ENCODE measurements around the gene SLC4A1.
A peak's percentile ranks its signal among the peaks of the same experiment; 100 is the strongest.

Gene SLC4A1

DNA sequence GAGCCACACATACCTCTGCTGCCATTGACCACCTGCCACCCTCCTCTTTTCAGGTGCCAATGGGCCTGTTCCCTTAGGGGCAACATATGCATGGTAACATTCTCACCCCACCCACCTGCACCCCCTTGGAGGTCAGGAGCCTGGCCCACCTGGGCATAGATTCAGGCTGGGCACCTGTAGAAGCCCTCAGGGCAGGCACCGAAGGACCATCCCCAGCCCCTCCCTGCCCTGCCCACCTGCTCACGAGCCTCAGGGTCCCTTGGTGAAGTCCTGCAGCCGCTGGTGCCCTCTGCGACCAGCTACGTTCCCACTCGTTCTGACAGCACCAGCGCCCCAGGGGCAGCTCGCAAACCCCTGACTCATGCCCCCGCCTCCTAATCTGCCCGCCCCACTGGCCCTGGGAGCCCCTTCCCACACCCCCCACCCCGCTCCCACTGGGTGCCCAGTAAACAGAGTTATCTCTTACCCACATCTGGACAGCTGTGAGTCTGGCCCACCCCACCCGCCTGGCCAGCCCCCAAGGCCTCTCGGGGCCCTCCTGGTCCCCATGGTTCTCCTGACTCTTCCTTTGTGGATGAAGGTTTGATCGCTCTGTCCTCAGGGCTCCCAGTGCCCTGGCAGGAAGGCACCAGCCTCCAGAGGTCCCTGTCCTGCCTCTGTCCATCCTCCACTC is at the start of gene SLC4A1:
SLC4A1 (minus strand) TSS at position 318 of the 673 bp plus-strand sequence. CDS start 5,269 bp downstream, outside the sequence.
- no peak for DNase-seq (ENCODE audit: low spot score)

DNA sequence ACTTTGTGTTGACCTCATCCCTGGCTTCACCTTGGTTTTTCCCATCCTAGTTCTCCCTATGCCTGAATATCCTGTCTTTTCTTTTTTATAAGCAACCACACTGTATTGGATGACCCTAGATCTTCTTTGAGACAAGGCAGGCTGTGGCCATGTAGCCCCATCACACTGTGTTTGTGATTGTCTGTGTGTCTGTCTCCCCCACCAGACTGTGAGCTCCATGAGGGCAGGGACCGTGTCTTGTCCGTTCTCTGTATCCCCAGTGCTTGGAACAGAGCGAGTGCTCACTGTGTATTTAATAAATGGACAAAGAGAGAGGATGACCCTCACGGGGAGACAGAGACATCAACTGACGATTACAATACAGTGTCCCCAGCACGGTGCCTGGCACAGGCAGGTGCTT is 49.6 kb upstream of the SLC4A1 start:
- DNase-seq (ENCODE audit: low spot score): no peak

DNA sequence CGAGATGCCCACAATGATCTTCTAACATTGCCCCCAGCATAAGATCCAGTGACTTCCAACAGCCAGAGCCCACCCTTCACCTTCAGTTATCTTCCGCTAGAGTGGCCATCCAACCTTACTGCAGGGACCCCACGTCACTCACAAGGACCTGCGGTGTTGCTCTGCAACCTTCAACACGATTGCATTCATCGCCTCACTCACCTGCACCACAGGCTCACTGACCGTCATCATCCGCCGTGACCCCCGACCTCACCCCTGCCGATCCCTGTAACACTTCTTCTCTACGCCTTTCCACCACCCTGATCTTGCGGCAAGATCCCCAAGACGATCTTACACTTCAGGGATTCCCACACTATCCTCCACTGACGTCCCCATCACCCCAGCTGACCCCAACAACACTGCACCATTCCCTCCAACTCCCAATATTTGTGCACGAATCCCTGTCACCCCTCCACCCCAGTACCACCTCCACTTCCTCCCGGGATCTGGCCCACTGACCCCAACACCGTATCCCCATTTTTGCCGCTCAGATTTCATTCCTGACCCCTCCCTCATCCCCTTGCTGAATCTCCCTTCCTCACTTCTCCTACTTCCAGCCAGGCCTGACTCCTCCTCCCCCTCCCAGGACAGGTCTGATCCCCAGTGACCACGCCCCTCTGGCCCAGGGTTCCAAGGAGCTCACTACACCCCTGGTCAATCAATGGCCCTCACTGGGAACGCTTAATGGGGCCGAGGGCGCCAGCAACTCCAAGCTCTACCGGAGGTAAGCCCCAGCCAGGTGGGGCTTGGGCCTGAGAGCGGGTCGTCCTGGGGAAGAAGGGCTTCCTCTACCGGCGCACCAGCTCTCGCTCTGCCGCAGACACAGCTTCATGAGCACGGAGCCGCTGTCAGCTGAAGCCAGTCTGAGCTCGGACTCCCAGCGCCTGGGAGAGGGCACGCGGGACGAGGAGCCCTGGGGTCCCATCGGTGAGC is 48.1 kb upstream of the SLC4A1 start:
- DNase-seq (ENCODE audit: low spot score): no peak

DNA sequence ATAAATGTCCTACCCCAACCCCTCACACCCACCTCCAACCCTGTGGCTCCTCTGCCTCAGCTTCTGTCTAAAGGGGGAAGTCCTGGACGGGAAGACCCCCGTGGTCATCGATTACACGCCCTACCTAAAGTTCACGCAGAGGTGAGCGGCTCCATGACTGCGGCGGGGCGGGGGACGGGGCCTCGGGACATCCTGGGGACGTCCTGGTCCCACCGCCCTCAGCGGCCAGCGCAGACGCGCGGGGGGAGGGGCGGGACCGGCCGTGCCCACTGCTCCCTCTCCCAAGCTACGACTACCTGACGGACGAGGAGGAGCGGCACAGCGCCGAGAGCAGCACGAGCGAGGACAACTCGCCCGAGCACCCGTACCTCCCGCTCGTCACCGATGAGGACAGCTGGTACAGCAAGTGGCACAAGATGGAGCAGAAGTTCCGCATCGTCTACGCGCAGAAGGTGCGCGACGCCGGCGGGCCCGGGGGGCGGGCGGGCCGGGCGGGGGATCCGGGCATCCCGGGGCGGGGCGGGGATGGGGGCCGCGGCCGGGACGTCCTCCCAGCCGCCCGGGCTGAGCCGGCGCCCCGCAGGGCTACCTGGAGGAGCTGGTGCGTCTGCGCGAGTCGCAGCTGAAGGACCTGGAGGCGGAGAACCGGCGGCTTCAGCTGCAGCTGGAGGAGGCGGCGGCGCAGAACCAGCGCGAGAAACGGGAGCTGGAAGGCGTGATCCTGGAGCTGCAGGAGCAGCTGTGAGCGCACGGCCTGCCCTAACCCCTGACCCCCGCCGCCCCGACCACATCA is 47.1 kb upstream of the SLC4A1 start:
- DNase-seq (ENCODE audit: low spot score): no peak

DNA sequence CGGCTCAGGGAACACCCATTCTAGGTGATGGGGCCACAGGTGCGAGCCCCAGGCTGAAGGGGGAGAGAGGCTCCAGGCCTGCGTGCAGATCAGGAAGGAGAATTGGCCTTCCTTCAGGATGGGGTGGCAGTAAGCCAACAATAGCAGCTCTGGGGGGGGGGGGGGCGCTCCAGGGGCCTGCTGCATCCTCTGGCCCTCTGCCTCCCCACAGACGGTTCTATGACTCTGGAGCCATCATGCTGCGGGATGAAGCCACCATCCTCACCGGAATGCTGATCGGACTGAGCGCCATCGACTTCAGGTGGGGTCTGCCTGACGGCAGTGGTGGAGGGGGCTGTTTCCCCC is 46.6 kb upstream of the SLC4A1 start:
- DNase-seq (ENCODE audit: low spot score): no peak

DNA sequence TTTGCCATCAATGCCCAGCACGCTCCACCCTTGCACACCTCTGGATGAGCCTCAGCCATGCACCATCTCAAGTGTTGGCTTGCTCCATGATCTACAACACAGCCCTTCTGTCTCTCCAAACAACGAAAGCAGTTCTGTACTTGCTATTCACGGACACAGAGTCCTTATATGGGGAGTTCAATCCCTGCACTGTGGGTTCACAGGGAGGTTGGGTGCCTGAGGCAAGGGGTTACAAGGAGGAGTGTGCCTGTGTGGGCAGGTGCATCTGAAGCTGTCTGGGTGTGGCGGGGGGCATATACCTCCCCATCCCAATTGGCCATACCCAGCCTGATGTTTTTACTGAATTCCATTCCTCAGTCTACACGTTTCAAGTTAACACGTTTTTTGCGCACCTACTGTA is 46.1 kb upstream of the SLC4A1 start:
- DNase-seq (ENCODE audit: low spot score): no peak

DNA sequence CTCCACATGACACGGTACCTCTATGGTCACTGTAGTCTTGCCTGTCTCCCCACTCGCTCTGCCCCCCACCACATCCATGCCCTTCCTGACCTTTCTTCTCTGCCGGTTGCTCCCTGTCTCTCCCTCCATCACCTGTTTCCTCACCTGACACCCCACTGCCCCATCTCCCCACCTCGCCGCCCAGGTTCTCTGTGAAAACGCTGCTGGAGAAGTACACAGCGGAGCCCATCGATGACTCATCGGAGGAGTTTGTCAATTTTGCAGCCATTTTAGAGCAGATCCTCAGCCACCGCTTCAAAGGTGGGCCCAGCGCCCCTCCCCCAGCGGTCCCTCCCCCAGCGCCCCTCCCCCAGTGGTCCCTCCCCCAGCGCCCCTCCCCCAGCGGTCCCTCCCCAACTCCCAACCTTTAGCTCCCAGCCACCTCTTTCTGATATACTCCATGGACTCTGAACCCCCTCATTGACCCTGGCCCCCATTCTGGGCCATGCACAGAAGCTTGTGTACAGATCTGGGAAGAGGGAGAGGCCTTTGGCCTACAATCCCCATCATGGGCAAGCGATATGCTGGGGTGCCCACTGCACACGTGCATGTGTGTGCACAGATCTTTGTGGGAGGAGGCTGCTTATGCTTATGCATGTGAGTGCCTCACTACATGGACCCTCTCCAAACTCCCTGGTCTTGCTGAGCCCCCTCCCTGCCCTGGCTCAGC is 44.6 kb upstream of the SLC4A1 start:
- DNase-seq (ENCODE audit: low spot score): no peak

DNA sequence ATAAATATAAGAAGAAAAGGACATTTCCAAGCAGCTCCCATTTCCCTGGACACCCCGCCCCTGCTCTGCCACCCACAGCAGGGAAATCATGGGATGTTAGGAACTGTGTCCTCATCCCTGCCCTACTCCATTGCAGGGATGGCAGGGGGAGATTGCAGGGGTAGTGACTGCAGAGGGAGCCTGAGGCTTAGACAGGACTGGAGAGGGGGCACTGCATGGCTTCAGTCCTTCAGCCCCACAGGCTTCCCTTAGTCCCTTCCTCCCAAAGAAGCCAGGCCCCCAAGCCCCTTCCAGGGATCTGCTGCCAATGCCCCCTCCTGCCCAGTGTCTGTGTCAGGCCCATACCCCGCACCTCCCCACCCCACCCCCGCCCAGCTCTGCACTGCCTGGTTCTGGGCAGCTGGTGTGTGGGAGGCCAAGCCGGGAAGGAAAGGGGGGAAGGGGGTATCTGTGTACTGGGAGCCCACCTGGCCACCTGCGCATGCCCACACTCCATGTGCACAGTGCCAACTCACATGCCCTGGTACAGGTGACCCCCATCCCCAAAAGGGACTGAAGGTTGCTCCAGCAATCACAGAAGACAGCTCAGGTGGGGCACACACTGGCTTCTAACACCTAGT is 43.7 kb upstream of the SLC4A1 start:
- no peak for DNase-seq (ENCODE audit: low spot score)

DNA sequence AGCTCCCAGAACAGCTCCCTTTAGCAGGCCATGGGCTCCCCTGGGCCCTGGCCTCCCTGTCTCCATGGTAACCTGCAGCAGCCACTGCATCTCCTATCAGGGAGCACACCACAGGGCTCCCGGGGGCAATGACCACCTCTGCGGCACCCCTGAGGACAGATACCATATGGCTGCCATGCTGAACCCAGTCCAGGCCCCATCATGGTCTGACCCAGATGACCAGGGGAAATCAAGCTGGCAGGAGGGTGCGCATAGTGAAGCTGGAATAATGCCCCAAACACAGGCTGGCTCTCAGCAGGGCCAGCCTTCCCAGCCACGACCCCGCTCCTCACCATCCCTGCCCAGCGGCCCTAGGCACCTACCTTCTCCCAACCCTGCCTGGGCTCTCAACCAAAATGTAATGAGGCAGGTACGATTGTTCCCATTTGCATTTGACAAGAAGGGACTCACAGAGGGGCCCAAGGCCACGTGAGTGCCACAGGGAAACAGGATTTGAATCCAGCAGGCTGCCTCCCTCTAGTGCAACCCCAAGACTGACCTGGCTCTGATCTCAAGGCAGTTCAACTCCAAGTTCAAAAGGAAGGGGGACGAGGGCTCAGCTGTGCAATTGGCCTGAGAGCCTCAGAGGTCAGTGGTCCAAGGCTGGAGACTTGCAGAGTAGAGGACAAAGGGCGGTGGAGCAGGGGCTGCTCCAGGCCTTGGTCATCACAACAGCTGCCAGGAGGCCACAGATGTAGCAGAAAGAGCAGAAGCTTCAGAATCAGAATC is 42.9 kb upstream of the SLC4A1 start:
- no peak for DNase-seq (ENCODE audit: low spot score)

DNA sequence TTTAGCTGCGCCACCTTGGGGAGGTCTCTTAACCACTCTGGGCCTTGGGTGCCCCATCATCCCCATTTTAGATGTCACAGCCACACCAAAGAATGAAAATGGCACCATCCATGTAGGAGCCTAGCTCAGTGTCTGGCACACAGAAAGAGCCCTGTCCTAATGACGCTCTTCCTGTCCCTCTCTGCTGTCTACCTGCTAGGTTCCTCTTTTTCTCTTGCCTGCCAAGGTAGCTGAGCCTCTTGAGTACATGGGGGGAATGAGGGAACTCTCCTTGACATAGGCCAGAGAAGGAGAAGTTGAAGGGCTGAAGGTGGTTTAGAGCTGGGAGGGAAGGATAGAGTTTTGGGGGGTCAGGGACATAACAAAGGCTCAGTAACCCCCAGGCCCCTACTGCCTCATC is 42.3 kb upstream of the SLC4A1 start:
- DNase-seq (ENCODE audit: low spot score): no peak

DNA sequence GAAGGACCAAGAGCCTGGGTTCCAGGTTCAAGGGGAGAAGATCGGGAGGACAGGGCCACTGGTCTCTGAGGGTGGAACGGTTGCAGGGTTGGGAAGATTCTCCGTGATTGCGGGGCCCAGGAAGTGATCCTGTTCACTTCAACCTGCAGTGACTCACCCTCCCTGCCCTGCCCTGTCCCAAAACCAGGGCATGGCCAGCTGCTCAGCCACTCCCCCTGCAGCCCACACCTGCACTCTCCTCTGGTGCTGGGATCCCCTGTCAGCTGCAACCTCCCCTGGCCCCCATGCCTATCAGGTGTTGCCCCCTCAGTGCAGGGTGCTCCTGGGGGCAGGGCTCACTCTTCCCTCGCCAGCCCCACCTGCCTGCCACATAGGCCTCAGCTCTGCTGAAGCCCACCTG is 41.5 kb upstream of the SLC4A1 start:
- no peak for DNase-seq (ENCODE audit: low spot score)

DNA sequence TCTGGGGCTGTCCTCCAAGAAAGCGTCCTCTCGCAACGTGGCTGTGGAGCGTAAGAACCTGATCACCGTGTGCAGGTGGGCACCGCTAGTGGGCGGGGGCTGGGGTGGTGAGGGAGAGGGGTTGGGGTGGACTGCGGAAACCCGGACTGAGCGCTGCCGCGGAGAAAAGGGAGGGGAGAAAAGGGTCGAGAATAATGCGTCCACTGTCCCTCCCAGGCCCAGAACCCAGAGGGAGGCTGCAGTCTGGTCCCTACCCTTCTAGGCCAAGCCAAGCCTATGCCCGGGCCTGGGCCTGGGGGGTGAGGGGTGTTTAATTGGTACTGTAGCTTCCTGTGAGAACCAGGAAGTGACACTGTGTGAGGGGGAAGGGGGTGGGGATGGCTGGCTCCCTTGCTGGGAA is 40.9 kb upstream of the SLC4A1 start:
- DNase-seq (ENCODE audit: low spot score): peak; percentile 62

DNA sequence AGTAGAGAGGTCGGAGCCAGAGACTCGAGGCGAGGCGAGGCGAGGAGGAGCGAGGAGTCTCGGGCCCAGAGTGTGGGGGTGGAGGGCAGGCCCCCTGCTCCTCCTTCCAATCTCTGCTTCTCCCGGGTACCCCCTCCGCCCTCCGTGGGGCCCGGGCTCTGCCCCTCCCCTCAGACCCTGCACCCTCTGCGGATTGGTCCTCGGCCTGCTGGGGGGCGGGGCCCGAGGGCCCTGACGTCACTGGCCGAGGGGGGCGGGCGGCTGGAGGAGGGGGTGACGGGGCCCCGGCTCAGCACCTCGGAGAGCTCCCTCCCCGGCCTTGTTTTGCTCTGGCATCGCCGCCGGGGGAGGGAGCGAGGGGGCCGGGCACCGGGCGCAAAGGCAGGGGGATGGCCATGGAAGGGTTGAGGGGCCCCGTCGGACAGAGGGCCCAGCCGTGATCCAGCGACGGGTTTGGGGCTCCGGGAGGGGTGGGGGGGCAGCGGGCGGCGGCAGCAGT is 40.4 kb upstream of the SLC4A1 start, which contains the start of gene RUNDC3A:
RUNDC3A (plus strand) TSS at position 282 of the 499 bp plus-strand sequence. CDS start 232 bp downstream, outside the sequence.
- DNase-seq (ENCODE audit: low spot score): peak; percentile 93

DNA sequence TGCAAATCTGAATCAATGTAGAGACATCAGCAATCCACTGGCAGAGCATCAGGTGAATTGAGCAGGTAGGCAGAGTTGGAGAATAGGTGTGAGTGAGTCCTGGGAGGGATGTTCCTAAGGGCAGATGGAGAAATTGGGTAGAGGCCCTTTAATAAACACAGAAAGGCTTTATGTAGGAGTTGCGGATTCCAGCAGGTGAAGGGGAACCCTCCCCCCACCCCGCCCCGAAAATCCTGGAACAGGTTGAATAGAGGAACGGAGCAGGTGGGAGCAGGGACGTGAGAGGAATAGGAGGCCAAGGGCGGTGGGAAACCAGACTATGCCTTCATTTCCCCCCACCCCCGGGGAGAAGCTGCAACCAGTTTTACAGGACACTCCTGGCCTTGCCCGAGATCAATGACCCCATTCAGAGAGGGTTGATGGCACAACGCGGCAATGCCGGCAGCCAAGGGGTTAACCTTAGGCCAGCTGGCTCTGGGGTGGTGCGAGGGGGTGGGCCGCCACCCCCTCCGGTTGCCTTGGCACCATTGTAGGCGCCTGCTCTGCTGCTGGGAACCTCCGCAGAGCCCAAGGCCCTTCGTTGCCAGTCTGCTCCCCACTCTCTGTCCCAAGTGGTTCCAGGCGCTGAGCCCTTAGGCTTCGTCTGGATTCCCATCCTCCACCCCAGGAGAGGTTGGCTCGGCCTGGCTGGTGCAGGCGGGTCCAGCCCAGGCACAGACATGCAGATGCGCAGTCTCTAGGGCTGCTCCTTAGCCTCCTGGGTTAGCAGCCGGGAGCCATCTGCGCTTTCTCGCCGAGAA is 39.7 kb upstream of the SLC4A1 start:
- peak; percentile 87 for DNase-seq (ENCODE audit: low spot score)

DNA sequence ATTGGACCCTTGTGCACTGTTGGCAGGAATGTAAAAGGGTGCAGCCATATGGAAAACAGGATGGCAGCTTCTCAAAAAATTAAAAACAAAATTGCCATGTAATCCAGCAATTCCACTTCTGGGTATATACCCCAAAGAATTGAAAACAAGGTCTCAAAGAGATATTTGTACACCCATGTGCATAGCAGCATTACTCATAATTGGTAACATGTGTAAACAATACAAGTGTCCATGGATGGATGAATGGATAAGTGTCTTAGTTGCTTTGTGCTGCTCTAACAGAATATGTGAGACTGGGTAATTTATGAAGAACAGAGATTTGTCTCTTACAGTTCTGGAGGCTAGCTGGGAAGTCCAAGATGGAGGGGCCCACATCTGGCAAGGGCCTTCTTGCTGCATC is 36.7 kb upstream of the SLC4A1 start:
- DNase-seq (ENCODE audit: low spot score): no peak

DNA sequence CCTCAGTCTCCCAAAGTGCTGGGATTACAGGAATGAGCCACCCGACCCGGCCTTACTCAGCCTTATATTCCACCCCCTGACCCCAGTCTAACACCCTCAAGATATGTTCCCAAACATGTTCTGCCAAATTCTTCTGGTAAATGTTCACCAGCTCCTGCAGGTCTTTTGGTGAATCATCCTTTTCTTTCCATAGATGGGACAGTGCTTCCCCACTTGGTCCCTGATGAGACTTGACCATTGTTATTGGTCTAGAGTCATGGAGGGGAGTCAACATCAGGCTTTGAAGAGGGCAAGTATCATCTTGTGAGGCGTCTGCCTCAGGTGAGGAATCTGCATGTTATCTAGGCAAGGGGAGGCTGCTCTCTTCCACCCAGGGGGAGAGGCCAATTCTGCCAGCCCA is 30.0 kb upstream of the SLC4A1 start:
- no peak for DNase-seq (ENCODE audit: low spot score)

DNA sequence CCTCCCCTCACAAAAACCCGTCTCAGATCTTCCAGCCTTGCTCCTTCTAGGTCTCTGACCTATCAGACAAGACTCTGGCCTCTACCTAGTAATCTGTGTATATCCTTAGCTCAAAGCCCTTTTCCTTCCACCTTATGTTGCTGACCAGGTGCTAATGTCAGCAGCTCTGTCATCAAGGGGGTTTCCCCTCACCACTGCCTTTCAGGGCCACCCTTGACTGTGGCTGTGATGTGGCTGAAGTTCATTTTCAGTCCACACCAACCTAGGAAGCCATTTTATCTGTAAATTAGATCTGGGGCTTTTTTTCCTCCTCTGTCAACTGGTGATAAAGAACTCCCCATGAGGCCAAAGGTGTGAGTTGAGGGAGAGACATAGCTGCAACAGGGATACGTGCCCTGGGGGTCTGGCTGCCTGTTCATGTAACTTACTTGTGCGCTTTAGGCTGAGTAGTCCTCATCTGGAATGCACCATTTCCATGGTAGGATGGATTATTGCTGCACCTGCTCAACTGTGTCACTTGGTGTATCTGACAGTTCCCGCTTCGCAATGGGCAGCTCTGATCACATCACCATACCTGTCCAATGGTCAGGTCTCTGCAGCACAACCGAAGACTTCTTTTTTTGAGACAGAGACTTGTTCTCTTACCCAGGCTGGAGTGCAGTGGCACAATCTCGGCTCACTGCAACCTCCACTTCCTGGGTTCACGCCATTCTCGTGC is 25.7 kb upstream of the SLC4A1 start:
- no peak for DNase-seq (ENCODE audit: low spot score)

DNA sequence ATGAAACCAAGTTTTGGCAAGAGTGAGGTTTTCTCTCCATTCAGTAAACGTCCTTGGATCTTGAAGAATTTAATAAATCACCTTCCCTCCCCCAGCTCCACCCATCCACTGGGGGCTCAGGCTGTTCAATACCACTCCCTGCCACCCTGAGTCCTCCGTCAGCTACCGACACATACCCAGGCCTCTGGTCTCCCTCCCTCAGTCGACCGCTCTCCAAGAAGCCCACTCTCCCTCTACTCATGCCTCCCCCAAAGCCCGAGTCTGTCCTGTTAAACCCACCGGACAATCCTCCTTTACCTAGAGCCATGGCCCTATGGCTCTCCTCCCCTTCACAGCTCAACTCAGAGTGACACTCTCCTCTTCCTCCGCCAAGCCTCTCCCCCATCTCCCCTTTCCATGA is 19.7 kb upstream of the SLC4A1 start:
- DNase-seq (ENCODE audit: low spot score): no peak

DNA sequence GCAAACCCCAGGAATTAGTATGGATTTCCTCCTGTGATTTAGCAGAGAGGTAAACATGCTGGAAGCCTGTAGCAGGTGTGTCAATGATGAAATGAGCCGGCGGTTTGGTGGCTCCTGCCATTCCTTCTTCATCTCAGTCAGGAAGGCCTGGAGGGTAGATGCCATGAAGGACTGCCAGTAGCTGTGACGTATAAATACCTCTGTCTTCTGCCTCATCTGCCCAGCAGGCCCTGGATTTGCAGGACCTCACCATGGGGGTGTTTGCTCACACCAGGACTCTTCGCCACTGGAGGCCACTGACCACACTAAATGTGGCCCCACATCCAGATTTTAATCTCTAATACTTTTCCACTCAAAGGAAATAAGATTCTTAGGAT is 16.1 kb upstream of the SLC4A1 start:
- no peak for DNase-seq (ENCODE audit: low spot score)

Data from globus pallidus (tissue), 1 donor.